Articular chondrocyte of knee joint (primary cell): Measurements from ENCODE around the gene PAPPA. TPM values are rescaled to one million over a fixed set of nuclear protein-coding genes. Genes with fewer than 3 reads are reported as not detected.

Experiments
- total RNA-seq: library from RNA; depleted of rRNA; stranded (reverse); fragments of >200 nt; gene quantifications from 2 replicates; pipeline ENCODE4 v1.2.3, GENCODE V29; 2012

Gene PAPPA, protein sequence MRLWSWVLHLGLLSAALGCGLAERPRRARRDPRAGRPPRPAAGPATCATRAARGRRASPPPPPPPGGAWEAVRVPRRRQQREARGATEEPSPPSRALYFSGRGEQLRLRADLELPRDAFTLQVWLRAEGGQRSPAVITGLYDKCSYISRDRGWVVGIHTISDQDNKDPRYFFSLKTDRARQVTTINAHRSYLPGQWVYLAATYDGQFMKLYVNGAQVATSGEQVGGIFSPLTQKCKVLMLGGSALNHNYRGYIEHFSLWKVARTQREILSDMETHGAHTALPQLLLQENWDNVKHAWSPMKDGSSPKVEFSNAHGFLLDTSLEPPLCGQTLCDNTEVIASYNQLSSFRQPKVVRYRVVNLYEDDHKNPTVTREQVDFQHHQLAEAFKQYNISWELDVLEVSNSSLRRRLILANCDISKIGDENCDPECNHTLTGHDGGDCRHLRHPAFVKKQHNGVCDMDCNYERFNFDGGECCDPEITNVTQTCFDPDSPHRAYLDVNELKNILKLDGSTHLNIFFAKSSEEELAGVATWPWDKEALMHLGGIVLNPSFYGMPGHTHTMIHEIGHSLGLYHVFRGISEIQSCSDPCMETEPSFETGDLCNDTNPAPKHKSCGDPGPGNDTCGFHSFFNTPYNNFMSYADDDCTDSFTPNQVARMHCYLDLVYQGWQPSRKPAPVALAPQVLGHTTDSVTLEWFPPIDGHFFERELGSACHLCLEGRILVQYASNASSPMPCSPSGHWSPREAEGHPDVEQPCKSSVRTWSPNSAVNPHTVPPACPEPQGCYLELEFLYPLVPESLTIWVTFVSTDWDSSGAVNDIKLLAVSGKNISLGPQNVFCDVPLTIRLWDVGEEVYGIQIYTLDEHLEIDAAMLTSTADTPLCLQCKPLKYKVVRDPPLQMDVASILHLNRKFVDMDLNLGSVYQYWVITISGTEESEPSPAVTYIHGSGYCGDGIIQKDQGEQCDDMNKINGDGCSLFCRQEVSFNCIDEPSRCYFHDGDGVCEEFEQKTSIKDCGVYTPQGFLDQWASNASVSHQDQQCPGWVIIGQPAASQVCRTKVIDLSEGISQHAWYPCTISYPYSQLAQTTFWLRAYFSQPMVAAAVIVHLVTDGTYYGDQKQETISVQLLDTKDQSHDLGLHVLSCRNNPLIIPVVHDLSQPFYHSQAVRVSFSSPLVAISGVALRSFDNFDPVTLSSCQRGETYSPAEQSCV (N-terminal part only)
- 16.3 and 52.5 TPM in 2 replicates for total RNA-seq

DNA sequence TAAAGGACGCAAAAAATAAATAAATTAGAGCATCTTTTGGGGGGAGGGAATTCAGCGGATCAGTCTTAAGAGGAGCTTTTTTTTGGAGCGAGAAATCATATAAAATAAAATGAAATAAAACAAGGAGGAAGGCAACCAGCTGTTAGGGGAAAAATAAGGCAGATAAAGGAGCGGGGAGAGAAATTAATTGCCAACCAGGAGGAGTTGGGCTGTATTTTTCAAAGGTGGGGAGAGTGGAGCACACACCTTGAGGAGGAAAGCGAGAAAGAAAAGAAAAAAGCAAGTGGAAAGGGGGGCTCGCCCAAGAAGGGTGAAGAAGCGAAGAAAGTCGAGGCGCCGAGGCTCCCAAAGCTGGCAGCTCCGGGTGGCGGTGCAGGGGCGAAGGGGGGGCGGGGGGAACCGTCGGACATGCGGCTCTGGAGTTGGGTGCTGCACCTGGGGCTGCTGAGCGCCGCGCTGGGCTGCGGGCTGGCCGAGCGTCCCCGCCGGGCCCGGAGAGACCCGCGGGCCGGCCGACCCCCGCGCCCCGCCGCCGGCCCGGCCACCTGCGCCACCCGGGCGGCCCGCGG is at the start of gene PAPPA:
Gene PAPPA (plus strand): TSS at position 27 of the 569 bp plus-strand sequence. CDS start 382 bp downstream, at position 409.

